ENCODE data around the gene ANXA7.

DNA sequence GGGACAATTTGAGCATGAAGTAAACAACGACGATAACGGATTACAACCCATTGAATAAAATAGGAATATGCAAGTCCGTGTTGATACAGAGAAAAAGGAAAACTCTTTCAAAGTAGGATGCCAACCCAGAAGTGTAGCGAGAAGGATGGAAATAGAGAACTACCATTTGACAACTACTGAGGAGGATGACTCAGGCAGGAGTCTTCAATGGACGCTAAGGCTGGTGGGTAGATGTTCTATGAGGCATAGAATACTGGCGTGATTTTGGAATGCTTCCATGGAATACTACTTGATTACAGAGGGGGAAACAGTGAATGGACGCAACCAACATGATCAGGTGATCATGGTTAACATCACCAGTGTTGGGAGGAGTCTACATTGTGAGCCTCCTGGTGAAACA is 54.4 kb downstream of the ANXA7 start:
- TF ChIP-seq CTCF (IDR thresholded peaks at IDR 0.05) (no peak), POLR2A (IDR thresholded peaks at IDR 0.05) (no peak)
